Endothelial cell of umbilical vein (primary cell): ENCODE results near the gene MST1.

Experiments used
- EZH2 ChIP-seq: IDR thresholded peaks from 2 replicates; pipeline ENCODE4 v1.6.1; 2012; ENCODE audit warnings: borderline replicate concordance, low read depth, mild to moderate bottlenecking, moderate library complexity, low read length, inconsistent platforms; ENCODE audit not compliant: severe bottlenecking
- JUN ChIP-seq: IDR thresholded peaks from 2 replicates; pipeline ENCODE4 v1.6.1; 2011; ENCODE audit warnings: borderline replicate concordance, low read depth; ENCODE audit not compliant: insufficient read length, insufficient read depth
- POLR2A ChIP-seq: IDR thresholded peaks from 2 replicates; pipeline ENCODE4 v1.6.1; 2012; ENCODE audit warnings: low read depth, mild to moderate bottlenecking, control low read depth, low read length
- POLR2AphosphoS5 ChIP-seq: IDR thresholded peaks from 2 replicates; pipeline ENCODE4 v1.6.1; 2012; ENCODE audit warnings: low read depth, mild to moderate bottlenecking, control low read depth, low read length, moderate library complexity; ENCODE audit not compliant: insufficient read depth
- TF ChIP-seq, protein P1 (sequence below), 2 donors: IDR thresholded peaks; 1 replicate in 1 of 2; 2 replicates in 1 of 2; pipeline ENCODE4 v1.5.1; 2011; ENCODE audit warnings: low read length in 2 of 2, mild to moderate bottlenecking in 2 of 2, moderate library complexity in 2 of 2, control low read depth in 1 of 2, inconsistent platforms in 1 of 2, low read depth in 1 of 2; ENCODE audit not compliant: insufficient read depth in 1 of 2; ENCODE audit errors: extremely low read depth in 1 of 2
- TF ChIP-seq, protein P2 (sequence below): IDR thresholded peaks from 2 replicates; pipeline ENCODE4 v1.6.1; 2011; ENCODE audit not compliant: insufficient read depth, insufficient read length

DNA sequence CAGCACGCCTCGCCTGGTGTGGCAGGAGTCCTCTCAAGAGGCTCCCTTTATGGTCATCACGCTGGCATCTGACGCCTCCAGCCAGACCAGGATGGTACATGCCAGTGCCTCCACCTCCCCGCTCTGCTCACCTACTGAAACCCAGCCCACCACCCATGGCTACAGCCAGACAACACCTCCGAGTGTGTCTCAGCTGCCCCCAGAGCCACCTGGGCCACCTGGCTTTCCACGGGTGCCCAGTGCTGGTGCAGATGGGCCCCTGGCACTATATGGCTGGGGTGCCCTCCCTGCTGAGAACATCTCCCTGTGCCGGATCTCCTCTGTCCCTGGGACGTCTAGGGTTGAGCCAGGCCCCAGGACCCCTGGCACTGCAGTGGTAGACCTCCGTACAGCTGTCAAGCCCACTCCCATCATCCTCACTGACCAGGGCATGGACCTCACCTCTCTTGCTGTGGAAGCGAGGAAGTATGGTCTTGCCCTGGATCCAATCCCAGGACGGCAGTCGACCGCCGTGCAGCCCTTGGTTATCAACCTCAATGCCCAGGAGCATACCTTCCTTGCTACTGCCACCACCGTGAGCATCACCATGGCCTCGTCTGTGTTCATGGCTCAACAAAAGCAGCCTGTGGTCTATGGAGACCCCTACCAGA lies 35.0 kb downstream of the MST1 start:
- TF ChIP-seq POLR2A (no peak), POLR2AphosphoS5 (no peak), JUN (no peak), EZH2 (no peak)
- TF ChIP-seq, protein P1, sequence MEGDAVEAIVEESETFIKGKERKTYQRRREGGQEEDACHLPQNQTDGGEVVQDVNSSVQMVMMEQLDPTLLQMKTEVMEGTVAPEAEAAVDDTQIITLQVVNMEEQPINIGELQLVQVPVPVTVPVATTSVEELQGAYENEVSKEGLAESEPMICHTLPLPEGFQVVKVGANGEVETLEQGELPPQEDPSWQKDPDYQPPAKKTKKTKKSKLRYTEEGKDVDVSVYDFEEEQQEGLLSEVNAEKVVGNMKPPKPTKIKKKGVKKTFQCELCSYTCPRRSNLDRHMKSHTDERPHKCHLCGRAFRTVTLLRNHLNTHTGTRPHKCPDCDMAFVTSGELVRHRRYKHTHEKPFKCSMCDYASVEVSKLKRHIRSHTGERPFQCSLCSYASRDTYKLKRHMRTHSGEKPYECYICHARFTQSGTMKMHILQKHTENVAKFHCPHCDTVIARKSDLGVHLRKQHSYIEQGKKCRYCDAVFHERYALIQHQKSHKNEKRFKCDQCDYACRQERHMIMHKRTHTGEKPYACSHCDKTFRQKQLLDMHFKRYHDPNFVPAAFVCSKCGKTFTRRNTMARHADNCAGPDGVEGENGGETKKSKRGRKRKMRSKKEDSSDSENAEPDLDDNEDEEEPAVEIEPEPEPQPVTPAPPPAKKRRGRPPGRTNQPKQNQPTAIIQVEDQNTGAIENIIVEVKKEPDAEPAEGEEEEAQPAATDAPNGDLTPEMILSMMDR (IDR thresholded peaks at IDR 0.05; ENCODE audit: extremely low read depth in 1 of 2, insufficient read depth in 1 of 2, low read depth in 1 of 2, low read length in 2 of 2) = no peak
- TF ChIP-seq, protein P2, sequence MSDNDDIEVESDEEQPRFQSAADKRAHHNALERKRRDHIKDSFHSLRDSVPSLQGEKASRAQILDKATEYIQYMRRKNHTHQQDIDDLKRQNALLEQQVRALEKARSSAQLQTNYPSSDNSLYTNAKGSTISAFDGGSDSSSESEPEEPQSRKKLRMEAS = no peak
